Left lung (tissue), 10 donors: ENCODE measurements around the gene CCDC159. TPM values are rescaled to one million over a fixed set of nuclear protein-coding genes. Genes with fewer than 3 reads are reported as not detected.
"Not testable (repeated sequence)": the region's sequence is repeated elsewhere in the genome, so short reads cannot be mapped to it uniquely, and the experiment has no call there.

ENCODE experiments used
- ATAC-seq: fragments of 200-7000 bp; cut with Tn5 transposase; one replicate; pipeline ENCODE4 v1.9.1; 2020; ENCODE audit warnings: moderate library complexity
- DNase-seq, 4 donors: peaks; one replicate each; pipeline ENCODE4 v3.0.0-alpha.2; 2013 to 2020
- H3K27ac ChIP-seq, 2 donors: fragments of 200-600 bp; sonication (generic) in 1 of 2; one replicate each; pipeline versions ENCODE4 v1.5.0 to v1.8.0; 2020 to 2021
- H3K27me3 ChIP-seq, 2 donors: fragments of 200-600 bp; sonication (generic) in 1 of 2; one replicate each; pipeline versions ENCODE4 v1.5.0 to v1.8.0; 2020 to 2021
- H3K36me3 ChIP-seq, 2 donors: fragments of 200-600 bp; sonication (generic) in 1 of 2; one replicate each; pipeline versions ENCODE4 v1.5.0 to v1.8.0; 2020 to 2021
- H3K4me1 ChIP-seq, 2 donors: fragments of 200-600 bp; one replicate each; pipeline ENCODE4 v1.8.0; 2021
- H3K4me3 ChIP-seq, 2 donors: fragments of 200-600 bp; sonication (generic) in 1 of 2; one replicate each; pipeline versions ENCODE4 v1.5.0 to v1.8.0; 2020 to 2021; ENCODE audit warnings: mild to moderate bottlenecking in 1 of 2
- H3K9me3 ChIP-seq, 2 donors: fragments of 200-600 bp; sonication (generic) in 1 of 2; one replicate each; pipeline versions ENCODE4 v1.5.0 to v1.8.0; 2020 to 2021
- CTCF ChIP-seq, 2 donors: fragments of 200-600 bp; sonication (generic) in 1 of 2; IDR thresholded peaks; one replicate each; pipeline versions ENCODE4 v1.5.0 to v1.8.0; 2021; ENCODE audit warnings: antibody characterized with exemption in 2 of 2
- intact Hi-C, 2 donors: fragments of 100-400 bp; cut with DNase I; formaldehyde crosslinking; loops; one replicate each; pipeline versions ENCODE4 v1.11.2 to v1.14.2; 2022
- polyA plus RNA-seq, 6 donors: library from polyadenylated mRNA; unstranded; fragments of 120-200 nt; gene quantifications; one replicate each; pipeline ENCODE4 v1.2.1, GENCODE V29; 2013; ENCODE audit not compliant: insufficient read length in 6 of 6
- total RNA-seq, 2 donors: library from RNA; stranded (reverse); fragmentation: NEBNext Ultra II Directional; extraction: Animal tissue kit (Norgen Biotek cat#: 25700); gene quantifications; one replicate each; pipeline ENCODE4 v1.2.1, GENCODE V29; 2021
- donor health status: DM: no; HTN: yes; CAD: no.
- donor health status: DM: no; HTN: no; CAD: no.

The CCDC159 gene
- total and polyA plus RNA-seq, 8 donors = 29.9 to 56.4 (median 44.7) TPM

DNA sequence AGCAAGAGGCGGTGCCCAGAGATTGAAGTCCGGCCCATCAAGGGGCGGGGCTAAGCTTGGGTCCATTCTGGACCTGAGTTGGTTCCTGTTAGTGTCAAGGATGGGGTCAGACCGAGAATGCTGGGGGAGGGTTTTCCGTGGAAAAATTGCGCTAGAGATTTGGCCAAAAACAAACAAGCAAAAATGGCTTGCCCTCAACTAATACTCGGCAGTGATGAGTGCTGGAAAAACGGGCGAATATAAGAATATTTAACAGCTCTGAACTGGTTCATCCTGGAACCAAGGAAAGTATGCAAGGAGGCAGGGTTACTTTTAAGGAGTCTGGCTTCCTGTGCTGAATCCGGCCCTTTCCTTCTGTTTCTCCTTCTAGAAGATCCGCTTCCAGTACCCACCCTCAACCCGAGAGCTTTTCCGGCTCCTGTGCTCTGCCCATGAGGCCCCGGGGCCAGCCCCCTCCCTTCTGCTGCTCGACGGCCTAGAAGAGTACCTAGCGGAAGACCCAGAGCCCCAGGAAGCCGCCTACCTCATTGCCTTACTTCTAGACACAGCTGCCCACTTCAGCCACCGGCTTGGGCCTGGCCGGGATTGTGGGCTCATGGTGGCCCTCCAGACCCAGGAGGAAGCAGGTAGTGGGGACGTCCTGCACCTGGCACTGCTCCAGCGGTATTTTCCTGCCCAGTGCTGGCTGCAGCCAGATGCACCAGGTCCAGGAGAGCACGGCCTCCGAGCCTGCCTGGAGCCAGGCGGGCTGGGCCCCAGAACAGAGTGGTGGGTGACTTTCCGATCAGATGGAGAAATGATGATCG is 29.0 kb downstream of the CCDC159 start:
- DNase-seq = peak in 3 of 4 donors; percentile 64 to 85 (median 77)
- peak overlapping the region; percentile 38 to 66 for H3K4me3 ChIP-seq
- H3K27ac ChIP-seq = peak overlapping the region; percentile 95 to 96
- H3K27me3 ChIP-seq = no peaks in the 10 kb centered on the region
- peak; percentile 37 for ATAC-seq
- peaks cover 0 to 61% of the 10 kb centered on the region in 2 donors for H3K4me1 ChIP-seq
- TF ChIP-seq CTCF (IDR thresholded peaks at IDR 0.05) = no peak
- H3K36me3 ChIP-seq = no peaks in the 10 kb centered on the region
- H3K9me3 ChIP-seq = no peaks in the 10 kb centered on the region
- intact Hi-C loops = no loop called here

DNA sequence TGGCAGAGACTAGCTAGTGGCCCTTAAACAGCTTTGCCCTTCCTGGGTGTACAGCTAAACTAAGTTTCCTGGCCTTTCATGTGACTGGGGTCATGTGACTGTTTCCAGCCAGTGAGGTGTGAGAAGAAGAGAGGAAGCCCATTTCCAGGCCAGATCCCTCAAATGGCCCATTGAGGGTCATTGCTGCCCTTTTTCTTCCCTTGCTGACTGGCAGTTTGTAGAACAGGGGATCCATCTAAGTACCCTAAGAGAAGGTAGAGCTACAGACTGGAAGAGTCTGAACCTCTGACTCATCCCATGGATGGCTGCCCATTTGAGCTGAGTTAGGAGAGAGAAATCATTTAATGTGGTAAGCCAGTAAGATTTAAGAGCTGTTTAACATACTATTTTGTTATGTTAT is 30.9 kb downstream of the CCDC159 start:
- DNase-seq = peak in 1 of 4 donors; percentile 66
- no peak for TF ChIP-seq CTCF (IDR thresholded peaks at IDR 0.05)
- no peaks in the 10 kb centered on the region for H3K36me3 ChIP-seq
- no peak overlapping the region for H3K4me3 ChIP-seq
- ATAC-seq = no peak
- no peaks in the 10 kb centered on the region for H3K9me3 ChIP-seq
- H3K4me1 ChIP-seq = peaks cover 6 to 75% of the 10 kb centered on the region in 2 donors
- peak overlapping the region; percentile 95 to 96 for H3K27ac ChIP-seq
- H3K27me3 ChIP-seq = peaks cover 0 to 6% of the 10 kb centered on the region in 2 donors
- intact Hi-C loops = no loop called here

GRCh38 chr19:11377756-11378155 is 31.4 kb downstream of the CCDC159 start:
- intact Hi-C loops = no loop called here
- H3K4me3 ChIP-seq = no peak overlapping the region
- peaks cover 6 to 81% of the 10 kb centered on the region in 2 donors for H3K4me1 ChIP-seq
- H3K36me3 ChIP-seq = no peaks in the 10 kb centered on the region
- no peaks in the 10 kb centered on the region for H3K9me3 ChIP-seq
- no peak for ATAC-seq
- peak overlapping the region; percentile 95 to 96 for H3K27ac ChIP-seq
- no peak for DNase-seq
- H3K27me3 ChIP-seq = peaks cover 0 to 11% of the 10 kb centered on the region in 2 donors
- TF ChIP-seq CTCF (IDR thresholded peaks at IDR 0.05) = no peak

DNA sequence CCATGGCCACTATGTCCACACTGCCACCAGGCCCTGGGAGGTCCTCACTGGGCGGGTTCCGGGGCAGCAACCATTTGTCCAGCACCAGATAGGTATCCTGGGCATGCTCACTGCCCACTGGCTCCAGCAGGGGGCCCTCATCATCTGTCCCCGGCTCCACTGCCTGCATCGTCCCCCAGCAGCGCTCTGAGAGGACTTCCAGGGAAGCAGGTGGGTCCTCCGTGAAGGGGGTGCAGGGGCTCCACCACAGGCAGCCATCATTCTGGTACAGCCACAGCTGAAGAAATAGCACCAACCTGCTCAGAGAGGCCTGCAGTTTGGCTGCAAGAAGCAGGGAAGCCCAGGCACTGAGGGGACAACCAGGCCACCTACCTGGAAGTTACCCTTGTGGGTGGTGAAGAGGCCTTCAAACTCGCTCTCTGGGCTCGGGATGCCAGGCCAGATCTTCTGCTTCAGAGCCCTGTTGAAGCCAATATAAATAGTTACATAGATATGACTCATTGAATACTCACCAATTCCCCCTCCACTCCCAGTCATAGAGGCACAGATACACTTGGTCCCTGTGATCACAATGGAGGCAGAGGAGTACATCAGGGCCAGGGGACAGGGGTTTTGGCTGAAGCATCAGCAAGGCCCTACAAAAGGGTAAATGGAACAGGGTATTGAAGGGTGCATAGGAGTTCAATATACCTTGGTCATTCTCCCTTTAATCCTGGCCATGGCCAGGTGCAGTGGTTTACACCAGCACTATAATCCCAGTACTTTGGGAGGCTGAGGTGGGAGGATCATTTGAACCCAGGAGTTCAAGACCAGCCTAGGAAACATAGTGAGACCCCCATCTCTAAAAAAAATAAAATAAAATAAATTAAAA is 32.2 kb downstream of the CCDC159 start:
- H3K4me1 ChIP-seq = peaks cover 11 to 87% of the 10 kb centered on the region in 2 donors
- peak in 2 of 4 donors; percentile 46 to 83 for DNase-seq

GRCh38 chr19:11379269-11379845 is 33.0 kb downstream of the CCDC159 start:
- Histone ChIP-seq H3K27ac (peak overlapping the region in 1 of 2 donors; percentile 8), H3K4me1 (peaks cover 18 to 87% of the 10 kb centered on the region in 2 donors)
- not testable (repeated sequence) for H3K36me3 ChIP-seq

More for the DNA sequence above, 32.2 kb downstream of the CCDC159 start:
- Histone ChIP-seq H3K27ac (peak overlapping the region; percentile 13 to 95), H3K36me3 (no peaks in the 10 kb centered on the region), H3K27me3 (peaks cover 0 to 19% of the 10 kb centered on the region in 2 donors), H3K9me3 (no peaks in the 10 kb centered on the region), H3K4me3 (no peak overlapping the region)
- no peak for ATAC-seq
- peak; percentile 44 to 64 for TF ChIP-seq CTCF (IDR thresholded peaks at IDR 0.05)
- intact Hi-C loops = no loop called here

More at GRCh38 chr19:11379269-11379845, 33.0 kb downstream of the CCDC159 start:
- H3K27me3 ChIP-seq = peaks cover 0 to 27% of the 10 kb centered on the region in 2 donors
- H3K9me3 ChIP-seq, H3K4me3 ChIP-seq, intact Hi-C loops, DNase-seq, ATAC-seq: not testable (repeated sequence)
